GM12801 (cell line): Measurements from ENCODE around the gene PRPF39.

Source experiments
- TF ChIP-seq, protein P1 (sequence below): IDR thresholded peaks from one replicate; pipeline ENCODE4 v1.5.1; 2011; ENCODE audit warnings: control low read depth; ENCODE audit not compliant: insufficient read length; ENCODE audit errors: extremely low read depth

Gene PRPF39, protein sequence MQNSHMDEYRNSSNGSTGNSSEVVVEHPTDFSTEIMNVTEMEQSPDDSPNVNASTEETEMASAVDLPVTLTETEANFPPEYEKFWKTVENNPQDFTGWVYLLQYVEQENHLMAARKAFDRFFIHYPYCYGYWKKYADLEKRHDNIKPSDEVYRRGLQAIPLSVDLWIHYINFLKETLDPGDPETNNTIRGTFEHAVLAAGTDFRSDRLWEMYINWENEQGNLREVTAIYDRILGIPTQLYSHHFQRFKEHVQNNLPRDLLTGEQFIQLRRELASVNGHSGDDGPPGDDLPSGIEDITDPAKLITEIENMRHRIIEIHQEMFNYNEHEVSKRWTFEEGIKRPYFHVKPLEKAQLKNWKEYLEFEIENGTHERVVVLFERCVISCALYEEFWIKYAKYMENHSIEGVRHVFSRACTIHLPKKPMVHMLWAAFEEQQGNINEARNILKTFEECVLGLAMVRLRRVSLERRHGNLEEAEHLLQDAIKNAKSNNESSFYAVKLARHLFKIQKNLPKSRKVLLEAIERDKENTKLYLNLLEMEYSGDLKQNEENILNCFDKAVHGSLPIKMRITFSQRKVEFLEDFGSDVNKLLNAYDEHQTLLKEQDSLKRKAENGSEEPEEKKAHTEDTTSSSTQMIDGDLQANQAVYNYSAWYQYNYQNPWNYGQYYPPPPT

DNA sequence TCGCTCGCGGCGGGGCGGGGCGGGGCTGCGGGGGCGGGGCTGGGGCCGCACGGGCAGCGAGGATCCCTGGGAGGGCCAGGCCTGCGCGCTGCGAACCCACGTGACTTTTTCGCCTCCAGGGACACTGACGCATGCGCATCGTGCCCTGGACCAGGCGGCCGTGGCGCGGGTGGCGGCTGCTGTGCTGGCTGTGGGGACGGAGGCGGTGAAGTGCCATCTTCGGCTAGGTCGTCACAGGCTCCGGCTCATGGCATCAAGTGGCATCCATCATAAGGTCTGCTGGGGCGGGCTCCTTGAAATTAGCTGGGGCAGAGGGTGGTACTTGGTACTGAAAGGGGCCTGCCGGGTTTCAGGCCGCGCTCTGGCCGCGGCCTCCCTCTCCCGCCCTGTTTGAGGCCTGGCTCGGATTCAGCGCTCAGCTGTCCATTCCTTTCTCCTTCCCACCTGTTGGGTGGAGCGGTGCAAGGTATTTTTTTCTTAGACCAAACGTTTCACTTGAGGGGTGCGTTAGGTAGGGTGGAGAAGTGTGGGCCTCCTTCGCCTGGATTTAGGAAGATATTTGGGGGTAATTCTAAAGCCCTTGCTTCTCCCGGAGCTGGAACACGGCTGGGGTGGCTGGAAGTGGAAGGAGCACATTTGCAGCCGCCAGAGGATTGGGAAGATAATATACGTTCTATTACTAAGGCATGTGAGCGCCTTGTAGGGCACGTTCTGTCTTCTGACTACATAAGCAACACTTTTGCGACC, at the start of gene PRPF39:
TSS of gene PRPF39 (plus strand) at position 141 of the 747 bp plus-strand sequence. CDS start 11,124 bp downstream, outside the sequence.
- TF ChIP-seq, protein P1, sequence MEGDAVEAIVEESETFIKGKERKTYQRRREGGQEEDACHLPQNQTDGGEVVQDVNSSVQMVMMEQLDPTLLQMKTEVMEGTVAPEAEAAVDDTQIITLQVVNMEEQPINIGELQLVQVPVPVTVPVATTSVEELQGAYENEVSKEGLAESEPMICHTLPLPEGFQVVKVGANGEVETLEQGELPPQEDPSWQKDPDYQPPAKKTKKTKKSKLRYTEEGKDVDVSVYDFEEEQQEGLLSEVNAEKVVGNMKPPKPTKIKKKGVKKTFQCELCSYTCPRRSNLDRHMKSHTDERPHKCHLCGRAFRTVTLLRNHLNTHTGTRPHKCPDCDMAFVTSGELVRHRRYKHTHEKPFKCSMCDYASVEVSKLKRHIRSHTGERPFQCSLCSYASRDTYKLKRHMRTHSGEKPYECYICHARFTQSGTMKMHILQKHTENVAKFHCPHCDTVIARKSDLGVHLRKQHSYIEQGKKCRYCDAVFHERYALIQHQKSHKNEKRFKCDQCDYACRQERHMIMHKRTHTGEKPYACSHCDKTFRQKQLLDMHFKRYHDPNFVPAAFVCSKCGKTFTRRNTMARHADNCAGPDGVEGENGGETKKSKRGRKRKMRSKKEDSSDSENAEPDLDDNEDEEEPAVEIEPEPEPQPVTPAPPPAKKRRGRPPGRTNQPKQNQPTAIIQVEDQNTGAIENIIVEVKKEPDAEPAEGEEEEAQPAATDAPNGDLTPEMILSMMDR = no peak

DNA sequence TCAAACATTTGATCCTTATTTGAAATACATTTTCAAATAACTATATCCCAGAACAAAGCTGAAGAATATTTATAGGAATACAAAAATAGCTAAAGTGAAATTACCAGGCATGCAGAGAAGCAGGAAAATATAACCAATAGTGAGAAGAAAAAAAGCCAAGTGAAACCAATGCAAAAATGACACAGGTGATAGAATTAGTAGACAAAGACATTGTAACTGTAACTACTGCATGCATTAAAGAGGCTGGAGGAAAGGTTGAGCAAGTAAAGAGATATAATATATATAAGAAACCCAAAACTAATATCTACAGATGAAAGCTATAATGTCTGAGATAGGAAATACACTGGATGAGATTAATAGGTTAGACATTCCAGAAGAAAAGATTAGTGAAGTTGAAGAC, 49.2 kb upstream of the PRPF39 start:
- TF ChIP-seq, protein P1 = no peak

DNA sequence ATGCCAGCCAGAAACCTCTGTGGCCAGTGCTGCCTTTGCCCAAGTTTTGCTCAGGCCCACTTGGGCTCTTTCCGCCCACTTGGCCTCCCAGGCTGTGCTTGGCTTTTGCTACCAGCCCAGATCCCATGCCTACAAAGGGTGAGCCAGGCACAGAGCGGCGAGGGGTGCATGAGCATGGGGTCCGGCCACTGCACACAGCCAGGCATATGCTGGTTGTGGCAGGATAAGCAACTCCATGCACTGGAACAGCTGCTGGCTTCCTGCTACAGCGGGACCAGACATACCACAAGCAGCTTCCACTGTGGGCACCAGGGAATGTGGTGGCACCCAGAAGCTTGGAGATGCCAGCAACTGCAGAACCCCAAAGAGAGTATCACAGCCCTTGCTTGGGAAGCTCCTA, 45.7 kb upstream of the PRPF39 start:
- TF ChIP-seq, protein P1 = no peak

DNA sequence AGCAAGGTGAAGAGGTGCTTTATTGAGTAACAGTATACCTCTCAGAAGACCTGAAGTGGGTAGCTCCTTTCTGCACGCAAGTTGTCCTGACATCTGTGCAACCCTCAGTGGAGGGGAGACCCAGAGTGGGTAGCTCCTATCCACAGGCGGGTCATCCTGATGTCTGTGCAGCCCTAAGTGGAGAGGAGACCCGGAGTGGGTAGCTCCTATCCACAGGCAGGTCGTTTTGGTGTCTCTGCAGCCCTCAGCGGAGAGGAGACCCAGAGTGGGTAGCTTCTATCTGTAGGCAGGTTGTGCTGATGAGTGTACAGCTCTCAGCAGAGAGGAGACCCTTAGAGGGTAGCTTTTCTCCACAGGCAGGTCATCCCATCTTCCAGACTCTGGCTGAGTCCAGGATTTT, 45.1 kb upstream of the PRPF39 start:
- TF ChIP-seq, protein P1 = no peak

DNA sequence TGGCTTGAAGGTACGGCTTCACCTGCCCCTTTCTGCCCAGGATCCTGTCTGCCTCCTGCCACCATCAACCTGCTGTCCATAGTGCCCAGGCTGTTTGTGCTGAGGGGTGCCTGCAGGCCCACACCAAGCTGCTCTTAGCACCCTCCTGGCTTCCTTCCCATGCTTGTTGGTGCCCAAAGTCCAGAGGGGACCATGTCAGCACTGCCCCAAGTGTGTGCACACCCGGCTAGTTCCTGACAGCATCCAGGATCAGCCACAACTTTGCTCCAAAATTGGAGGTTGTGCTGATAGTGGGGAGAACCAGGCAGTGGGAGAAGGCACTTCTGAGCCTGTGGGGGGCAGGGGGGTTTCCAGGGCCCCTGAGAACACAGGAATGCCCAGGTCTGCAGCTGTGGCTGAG, 44.5 kb upstream of the PRPF39 start:
- TF ChIP-seq, protein P1 = no peak

DNA sequence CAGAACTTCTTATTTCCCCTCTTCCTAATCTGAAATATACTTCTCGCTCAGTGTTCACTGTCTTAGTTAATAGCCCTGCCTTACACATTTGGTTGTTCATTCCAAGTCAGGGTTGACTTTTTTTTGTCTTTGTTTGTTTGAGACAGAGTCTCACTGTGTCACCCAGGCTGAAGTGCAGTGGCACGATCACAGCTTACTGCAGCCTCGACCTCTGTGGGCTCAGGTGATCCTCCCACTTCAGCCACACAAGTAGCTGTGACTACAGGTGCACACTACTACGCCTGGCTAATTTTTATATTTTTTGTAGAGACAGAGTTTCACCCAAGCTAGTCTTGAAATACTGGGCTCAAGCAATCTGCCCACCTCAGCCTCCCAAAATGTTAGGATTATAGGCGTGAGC, 42.3 kb upstream of the PRPF39 start:
- TF ChIP-seq, protein P1 = no peak

DNA sequence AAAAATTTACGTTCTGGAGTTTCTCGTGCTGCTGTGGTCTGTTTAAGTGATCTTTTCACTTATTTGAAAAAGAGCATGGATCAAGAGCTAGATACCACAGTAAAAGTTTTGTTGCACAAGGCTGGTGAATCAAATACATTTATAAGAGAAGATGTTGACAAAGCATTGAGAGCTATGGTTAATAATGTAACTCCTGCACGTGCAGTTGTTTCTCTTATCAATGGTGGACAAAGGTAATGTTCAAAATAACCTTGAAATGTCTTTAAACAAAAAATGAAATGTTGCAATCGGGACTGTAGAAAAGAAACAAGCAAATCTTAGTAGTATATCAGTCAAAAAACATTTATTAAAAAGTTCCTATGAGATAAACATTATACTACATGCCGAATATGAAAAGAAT, 39.3 kb upstream of the PRPF39 start:
- TF ChIP-seq, protein P1 = no peak
